ENCODE data around the gene DCDC2.
"Not testable (repeated sequence)": the region's sequence is repeated elsewhere in the genome, so short reads cannot be mapped to it uniquely, and the experiment has no call there.

DNA sequence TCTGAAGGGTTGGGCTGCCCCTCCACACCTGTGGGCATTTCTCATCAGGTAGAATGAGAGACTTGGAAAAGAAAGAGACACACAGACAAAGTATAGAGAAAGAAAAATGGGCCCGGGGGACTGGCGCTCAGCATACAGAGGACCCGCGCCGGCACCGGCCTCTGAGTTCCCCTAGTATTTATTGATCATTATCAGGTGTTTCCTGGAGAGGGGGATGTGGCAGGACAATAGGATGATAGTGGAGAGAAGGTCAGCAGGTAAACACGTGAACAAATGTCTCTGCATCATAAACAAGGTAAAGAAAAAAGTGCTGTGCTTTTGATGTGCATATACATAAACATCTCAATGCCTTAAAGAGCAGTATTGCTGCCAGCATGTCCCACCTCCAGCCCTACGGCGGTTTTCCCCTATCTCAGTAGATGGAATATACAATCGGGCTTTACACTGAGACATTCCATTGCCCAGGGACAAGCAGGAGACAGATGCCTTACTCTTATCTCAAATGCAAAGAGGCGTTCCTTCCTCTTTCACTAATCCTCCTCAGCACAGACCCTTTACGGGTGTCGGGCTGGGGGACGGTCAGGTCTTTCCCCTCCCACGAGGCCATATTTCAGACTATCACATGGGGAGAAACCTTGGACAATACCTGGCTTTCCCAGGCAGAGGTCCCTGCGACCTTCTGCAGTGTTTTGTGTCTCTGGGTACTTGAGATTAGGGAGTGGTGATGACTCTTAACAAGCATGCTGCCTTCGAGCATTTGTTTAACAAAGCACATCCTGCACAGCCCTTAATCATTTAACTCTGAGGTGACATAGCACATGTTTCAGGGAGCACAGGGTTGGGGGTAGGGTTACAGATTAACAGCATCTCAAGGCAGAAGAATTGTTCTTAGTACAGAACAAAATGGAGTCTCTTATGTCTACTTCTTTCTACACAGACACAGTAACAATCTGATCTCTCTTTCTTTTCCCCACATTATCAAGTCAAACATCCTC, 42.5 kb upstream of the DCDC2 start:
- not testable (repeated sequence) for TF ChIP-seq POLR2A (IDR thresholded peaks at IDR 0.05)
- TF ChIP-seq, protein P1, sequence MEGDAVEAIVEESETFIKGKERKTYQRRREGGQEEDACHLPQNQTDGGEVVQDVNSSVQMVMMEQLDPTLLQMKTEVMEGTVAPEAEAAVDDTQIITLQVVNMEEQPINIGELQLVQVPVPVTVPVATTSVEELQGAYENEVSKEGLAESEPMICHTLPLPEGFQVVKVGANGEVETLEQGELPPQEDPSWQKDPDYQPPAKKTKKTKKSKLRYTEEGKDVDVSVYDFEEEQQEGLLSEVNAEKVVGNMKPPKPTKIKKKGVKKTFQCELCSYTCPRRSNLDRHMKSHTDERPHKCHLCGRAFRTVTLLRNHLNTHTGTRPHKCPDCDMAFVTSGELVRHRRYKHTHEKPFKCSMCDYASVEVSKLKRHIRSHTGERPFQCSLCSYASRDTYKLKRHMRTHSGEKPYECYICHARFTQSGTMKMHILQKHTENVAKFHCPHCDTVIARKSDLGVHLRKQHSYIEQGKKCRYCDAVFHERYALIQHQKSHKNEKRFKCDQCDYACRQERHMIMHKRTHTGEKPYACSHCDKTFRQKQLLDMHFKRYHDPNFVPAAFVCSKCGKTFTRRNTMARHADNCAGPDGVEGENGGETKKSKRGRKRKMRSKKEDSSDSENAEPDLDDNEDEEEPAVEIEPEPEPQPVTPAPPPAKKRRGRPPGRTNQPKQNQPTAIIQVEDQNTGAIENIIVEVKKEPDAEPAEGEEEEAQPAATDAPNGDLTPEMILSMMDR (IDR thresholded peaks at IDR 0.05) = not testable (repeated sequence)

All from breast epithelium (tissue), 3 donors.